Ovary (tissue), 3 donors: Measurements from ENCODE around the gene XRCC5.

Experiments
- CTCF ChIP-seq, 3 donors: fragments of 450-650 bp in 2 of 3; fragments of 200-600 bp in 1 of 3; IDR thresholded peaks; one replicate each; pipeline versions ENCODE4 v1.5.1 to v1.8.0; 2016 to 2022; ENCODE audit warnings: antibody characterized with exemption in 3 of 3, mild to moderate bottlenecking in 1 of 3
- EP300 ChIP-seq: sonication (generic); formaldehyde crosslinking; IDR thresholded peaks from one replicate; pipeline ENCODE4 v1.6.1; 2017; ENCODE audit warnings: antibody characterized with exemption
- POLR2A ChIP-seq: fragments of 450-650 bp; IDR thresholded peaks from one replicate; pipeline ENCODE4 v1.6.1; 2017; ENCODE audit warnings: antibody characterized with exemption, mild to moderate bottlenecking, moderate library complexity
- donor health status: DM: no; HTN: no; CAD: no.

GRCh38 chr2:216147172-216148131 is 38.3 kb downstream of the XRCC5 start:
- TF ChIP-seq CTCF (IDR thresholded peaks at IDR 0.05) (no peak), POLR2A (no peak), EP300 (no peak)
